GM18861 (cell line): Measurements from ENCODE around the gene CNGA2.
"Not testable (repeated sequence)": the region's sequence is repeated elsewhere in the genome, so short reads cannot be mapped to it uniquely, and the experiment has no call there.

ENCODE experiments used
- ATAC-seq: cut with Tn5 transposase; IDR thresholded peaks from one replicate; pipeline ENCODE4 v1.9.1; 2021; ENCODE audit not compliant: unreplicated experiment

Gene CNGA2

DNA sequence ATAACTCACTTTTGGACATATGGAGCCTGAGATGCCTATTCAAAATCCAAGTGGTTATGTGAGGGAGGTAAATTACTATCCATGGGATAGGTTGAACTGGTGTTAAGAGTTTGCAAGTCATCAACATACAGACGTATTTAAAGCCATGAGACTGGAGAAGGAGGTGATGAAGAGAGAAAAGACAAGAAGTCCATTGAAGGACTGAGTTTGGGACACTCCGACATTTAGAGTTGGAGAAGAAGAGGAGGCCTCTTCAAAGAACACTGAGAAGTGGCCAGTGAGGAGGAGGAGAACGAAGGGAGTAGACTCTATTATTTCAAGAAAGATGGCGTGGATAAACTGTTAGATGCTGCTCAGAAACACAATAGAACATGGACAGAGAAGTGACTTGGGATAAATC, at the start of gene CNGA2:
Gene CNGA2 (plus strand): TSS at position 301 of the 400 bp plus-strand sequence. CDS start 3,738 bp downstream, outside the sequence.
- no peak for ATAC-seq

- ATAC-seq, result no peak
Observed at GRCh38 chrX:151687635-151688034, 46.9 kb upstream of the CNGA2 start.

GRCh38 chrX:151688695-151689094, 45.9 kb upstream of the CNGA2 start:
- no peak for ATAC-seq

DNA sequence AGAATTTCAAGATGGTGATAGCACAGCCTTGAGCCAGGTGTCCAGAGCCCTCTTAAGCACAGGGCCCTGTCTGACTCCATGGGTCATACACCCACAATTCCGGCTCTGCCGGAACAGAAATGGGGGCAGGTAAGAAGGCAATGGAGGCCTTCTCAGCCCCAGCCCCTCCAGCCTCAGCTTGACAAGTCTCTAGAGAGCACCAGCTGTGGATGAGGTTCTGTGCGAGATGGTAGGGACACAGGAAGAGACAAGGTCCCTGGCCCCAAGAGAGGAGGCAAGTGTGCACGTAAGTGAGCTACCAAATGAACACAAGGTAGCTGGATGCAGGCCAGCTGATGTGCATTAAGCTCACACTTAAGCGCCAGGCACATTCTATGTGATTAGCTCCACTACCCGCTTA, 41.7 kb upstream of the CNGA2 start:
- ATAC-seq, result no peak

DNA sequence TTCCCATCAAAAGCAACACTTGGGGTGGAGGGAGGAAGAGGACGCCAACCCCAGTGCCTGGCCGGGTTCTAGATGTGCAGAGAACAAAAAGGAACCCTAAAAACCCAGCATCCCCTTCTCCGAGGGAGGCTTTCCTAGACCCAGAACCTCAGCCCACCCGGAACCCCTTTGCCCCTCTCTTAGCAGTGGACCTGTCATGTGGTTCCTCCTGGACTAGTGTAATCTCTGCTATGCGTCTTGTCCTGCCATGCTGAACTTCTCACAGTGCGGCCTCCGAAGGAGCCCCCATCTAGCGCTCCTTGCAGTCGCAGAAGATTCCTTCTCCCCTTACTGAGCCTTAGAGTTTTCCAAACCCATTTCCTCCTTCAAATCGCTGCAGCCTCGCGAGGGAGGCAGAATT, 40.4 kb upstream of the CNGA2 start:
- ATAC-seq, result no peak

DNA sequence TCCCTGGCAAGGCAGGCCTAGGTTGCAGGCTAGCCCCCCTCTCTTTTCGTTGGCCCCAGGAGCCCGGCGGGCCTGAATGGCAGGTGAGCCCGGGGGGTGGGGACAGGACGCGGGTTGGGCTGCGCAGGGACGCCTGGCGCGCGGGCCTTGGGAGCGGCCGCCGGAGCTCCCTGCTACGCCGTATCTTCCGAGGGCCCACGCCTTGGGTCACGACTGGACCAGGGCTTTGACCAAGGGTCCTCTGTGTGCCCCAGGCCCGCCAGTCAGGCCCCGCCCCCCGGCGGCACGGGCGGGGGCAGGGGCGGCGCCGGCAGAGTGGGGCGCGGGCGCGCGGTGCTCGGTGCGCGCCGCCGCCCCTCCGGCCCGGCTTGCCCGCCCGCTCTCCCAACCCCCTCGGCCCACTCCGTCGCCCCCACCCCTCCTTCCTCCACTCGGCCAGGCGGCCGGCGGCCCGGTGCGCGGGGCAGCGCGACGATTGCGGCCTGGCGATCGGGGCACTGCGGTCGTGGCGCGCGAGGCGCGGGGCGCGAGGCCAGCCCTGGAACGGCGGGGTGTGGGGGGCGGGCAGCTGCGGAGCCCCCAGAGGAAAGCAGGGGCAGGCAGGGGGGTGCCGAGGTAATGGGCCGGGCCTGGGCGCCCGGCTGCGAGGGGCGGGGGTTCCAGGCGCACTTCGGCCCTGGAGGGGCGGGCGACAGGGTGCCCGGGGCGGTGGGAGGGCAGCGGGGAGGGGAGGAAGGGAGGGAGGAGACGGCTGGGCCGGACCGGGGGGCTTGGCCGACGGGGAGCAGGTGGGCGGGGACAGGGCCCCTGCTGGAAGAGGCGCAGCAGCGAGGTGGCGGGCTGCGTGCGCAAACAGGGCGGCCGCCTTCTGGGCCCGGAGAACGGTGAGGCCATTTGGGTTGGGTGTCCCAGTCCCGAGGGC, 39.6 kb upstream of the CNGA2 start, which contains the start of gene PRRG3:
Gene PRRG3 (plus strand): TSS at position 798 of the 922 bp plus-strand sequence. CDS start 3,357 bp downstream, outside the sequence.
- ATAC-seq, result no peak

DNA sequence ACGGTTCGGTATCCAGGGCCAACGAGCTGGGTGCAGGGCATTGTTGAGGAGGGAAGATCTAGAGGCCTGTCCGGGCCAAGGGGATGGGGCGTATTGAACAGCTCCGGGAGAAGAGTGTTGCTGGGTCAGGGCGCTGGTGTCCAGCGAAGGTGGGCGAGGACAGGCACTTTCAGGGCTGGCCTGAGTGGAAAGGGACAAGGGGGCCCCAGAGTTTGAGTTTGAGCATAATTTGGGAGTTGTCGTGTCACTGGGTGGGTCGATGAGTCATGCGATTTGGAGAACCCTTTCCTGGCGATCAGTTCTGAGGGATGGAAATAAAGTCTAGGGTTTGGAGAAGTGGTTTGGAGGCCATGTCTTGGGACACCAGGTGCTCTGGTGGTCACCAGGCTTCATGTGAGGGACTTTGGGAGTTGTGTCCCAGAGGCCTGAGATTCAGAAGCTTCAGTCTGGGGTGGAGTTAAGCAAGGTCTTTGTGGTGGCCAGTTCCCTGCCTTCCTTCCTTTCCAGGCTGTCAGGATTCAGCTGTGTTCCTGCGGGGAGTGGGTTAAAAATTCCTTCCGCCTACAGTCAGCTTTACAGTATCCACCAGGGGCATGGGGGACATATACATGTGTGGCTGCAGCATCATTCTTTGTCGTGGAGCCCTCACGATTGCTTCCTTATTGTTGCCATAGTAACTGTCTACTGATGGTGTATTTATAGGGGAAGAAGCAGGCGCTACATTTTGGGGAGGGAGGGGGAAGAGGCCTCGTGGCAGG, 38.8 kb upstream of the CNGA2 start:
- ATAC-seq, result no peak

DNA sequence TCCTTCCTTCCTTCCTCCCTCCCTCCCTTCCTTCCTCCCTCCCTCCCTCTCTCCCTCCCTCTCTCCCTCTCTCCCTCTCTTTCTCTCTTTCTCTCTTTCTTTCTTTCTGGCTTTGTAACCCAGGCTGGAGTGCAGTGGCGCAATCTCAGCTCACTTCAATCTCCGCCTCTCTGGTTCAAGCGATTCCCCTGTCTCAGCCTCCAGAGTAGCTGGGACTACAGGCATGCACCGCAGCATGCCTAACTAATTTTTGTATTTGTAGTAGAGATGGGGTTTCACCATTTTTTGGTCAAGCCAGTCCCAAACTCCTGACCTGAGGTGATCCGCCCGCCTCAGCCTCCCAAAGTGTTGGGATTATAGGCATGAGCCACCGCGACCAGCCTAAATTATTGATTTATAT, 37.5 kb upstream of the CNGA2 start:
- not testable (repeated sequence) for ATAC-seq

- ATAC-seq, result no peak
Observed at GRCh38 chrX:151697522-151697921, 37.0 kb upstream of the CNGA2 start.

GRCh38 chrX:151698485-151698884, 36.1 kb upstream of the CNGA2 start:
- ATAC-seq, result no peak

- no peak for ATAC-seq
Observed at GRCh38 chrX:151699746-151700145, 34.8 kb upstream of the CNGA2 start.

GRCh38 chrX:151700581-151700980, 34.0 kb upstream of the CNGA2 start:
- no peak for ATAC-seq

DNA sequence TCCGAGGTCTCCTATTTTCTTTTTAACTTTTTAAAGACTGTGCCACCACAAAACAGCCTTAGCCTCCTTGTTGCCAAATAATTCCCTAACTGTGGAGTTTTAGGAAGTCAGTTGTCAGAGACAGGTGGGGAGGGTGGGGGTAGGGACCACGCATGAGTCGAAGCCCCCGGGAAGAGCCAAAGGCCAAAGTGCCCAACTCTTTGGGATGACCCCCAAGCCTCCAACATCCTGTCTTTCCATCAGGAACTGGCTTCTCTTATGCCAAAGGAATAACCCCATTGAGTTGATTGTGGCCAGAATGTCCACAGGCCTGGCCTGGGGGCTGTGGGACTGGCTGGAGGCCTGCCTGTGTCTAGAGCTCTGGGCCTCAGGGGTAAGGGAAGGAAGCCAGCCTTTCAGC, 33.5 kb upstream of the CNGA2 start:
- no peak for ATAC-seq

- no peak for ATAC-seq
Observed at GRCh38 chrX:151701531-151701930, 33.0 kb upstream of the CNGA2 start.

- no peak for ATAC-seq
Observed at GRCh38 chrX:151702026-151702714, 32.4 kb upstream of the CNGA2 start.

DNA sequence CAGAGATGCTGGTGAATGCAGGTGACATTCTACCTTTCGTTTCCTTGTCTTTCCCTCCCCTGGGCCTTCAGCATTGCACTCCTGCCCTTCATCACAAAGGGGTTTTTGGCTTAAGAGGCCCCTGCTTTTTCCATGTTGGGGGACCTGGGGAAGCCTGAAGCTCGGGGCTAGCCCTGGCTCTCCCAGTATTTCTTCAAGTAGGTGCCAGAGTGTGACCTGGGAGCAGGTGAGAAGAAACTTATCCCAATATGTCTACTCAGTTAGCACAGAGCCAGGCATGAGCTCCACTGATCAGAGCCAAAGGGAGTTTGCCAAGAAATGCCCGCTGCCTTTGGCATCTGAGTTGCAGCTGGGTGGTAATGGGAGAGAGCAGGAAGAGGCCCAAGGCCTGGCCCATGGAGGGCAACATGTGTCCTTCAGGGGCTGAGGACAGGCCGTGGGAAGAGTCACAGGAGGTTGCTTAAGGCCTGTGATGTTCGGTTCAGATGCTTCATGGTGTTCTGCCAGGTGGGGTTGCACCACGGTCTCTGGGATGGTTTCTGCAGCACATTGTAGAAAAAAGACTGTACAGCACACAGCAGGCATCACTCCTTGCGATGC, 31.7 kb upstream of the CNGA2 start:
- no peak for ATAC-seq

DNA sequence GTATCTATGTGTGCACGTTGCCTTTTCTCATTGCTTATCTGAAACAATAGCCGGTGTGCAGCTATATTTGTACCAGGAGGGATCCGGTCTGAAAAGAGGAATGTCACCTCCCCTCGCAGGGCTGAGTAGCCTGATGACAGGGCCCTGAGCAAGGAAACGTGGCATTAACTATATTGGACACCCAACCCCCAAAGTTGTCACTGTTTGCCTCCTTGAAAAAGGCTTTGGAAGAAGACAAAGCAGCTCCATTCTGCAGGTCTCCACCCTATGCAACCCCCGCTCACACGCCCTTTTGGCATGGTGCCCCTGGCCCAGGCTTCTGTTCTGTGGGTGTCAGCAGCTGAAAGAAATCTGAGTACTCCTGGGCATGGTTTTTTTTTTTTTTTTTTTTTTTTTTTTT, 31.1 kb upstream of the CNGA2 start:
- no peak for ATAC-seq

DNA sequence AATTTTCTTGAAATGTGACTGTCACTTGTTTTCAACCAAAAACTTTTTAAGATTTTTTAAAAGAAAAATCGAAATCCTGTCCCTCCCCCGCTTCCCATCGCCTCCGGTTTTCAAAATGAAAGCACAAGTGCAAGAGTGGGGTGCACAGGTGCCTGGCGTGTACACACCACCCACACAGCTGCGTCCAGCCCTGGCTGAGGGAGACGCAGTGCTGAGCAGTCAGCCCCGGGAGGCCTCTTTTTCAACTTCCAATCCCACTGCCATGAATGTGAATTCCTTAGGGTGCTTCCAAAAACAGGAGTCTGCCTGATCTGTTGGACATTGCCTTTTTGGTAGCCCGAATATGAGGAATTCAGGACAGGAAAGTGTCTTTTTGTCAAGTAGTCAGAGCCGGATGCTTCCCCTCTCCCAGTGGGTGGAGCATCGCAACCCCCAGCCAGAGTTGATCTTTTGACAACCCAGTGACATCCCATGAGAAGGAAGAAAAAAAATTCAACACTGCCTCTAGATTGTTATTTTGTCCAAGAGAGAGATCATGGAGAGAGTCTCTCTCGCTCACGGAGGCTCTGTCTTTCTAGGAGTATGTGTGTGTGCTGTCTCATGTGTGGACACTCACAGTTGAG, 30.4 kb upstream of the CNGA2 start:
- ATAC-seq, result no peak

GRCh38 chrX:151708821-151709220, 25.7 kb upstream of the CNGA2 start:
- no peak for ATAC-seq

DNA sequence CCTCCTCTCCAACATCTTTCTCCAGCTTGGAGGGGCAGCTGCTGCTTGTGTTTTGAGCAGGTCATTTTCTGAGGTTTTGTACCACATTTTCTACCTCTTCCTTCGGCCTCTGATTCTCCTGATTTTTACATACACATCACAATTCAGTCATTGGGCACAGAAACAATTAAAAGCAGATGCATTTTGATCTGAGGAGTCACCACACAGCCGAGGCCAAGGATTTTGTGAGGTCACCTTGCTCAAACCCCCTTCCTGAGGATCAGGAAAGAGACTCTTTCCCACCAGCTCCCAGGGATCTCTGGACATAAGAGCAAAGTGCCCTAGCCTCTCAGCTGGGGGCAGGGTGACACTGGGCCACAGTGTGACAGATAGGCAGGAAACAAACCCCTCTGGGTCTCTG, 24.1 kb upstream of the CNGA2 start:
- ATAC-seq, result no peak

DNA sequence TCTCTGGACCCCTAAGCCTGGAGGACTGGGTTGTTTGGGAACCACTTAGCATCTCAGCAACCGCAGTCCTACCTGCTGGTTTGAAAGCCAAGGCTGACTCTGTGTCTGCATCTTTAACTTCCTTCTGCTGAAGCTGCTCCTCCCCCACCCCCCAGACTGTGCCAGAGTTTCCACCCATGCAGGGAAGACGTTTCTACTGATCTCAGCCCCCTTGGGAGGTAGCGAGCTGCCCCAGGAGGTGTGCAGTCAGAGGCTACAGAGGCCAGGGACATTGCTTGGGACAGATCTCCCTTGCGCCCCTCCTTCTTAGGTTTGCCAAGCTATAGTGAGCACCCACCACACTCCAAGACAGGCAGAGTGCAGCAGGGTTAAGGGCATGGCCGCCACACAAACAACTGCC, 23.4 kb upstream of the CNGA2 start:
- ATAC-seq, result no peak
